NK-92 (cell line): ENCODE data around the gene MUC5AC.
"Not testable (repeated sequence)": the region's sequence is repeated elsewhere in the genome, so short reads cannot be mapped to it uniquely, and the experiment has no call there.

ENCODE experiments used
- DNase-seq: peaks from one replicate; lab custom pipeline; 2025; ENCODE audit not compliant: unreplicated experiment; lab: John Stamatoyannopoulos, UW

Gene MUC5AC

DNA sequence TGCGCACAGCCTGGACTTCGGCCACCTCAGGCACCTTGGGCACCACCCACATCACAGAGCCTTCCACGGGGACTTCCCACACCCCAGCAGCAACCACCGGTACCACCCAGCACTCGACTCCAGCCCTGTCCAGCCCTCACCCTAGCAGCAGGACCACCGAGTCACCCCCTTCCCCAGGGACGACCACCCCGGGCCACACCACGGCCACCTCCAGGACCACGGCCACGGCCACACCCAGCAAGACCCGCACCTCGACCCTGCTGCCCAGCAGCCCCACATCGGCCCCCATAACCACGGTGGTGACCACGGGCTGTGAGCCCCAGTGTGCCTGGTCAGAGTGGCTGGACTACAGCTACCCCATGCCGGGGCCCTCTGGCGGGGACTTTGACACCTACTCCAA lies 91.2 kb downstream of the MUC5AC start:
- not testable (repeated sequence) for DNase-seq

DNA sequence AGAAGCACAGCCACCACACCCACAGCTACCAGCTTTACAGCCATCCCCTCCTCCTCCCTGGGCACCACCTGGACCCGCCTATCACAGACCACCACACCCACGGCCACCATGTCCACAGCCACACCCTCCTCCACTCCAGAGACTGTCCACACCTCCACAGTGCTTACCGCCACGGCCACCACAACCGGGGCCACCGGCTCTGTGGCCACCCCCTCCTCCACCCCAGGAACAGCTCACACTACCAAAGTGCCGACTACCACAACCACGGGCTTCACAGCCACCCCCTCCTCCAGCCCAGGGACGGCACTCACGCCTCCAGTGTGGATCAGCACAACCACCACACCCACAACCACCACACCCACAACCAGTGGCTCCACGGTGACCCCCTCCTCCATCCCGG lies 92.7 kb downstream of the MUC5AC start:
- not testable (repeated sequence) for DNase-seq
